Stomach (tissue), 4 donors: ENCODE data around the gene CBX7.

Experiments used
- EP300 ChIP-seq: sonication (generic); formaldehyde crosslinking; IDR thresholded peaks from one replicate; pipeline ENCODE4 v1.6.1; 2017; ENCODE audit warnings: antibody characterized with exemption
- TF ChIP-seq, protein P1 (sequence below), 7 experiments: fragments of 450-650 bp in 4 of 7; fragments of 200-600 bp in 3 of 7; sonication (generic) in 3 of 7; IDR thresholded peaks; one replicate each; pipeline ENCODE4 v1.5.1; 2016 to 2019; ENCODE audit warnings: antibody characterized with exemption in 7 of 7, control low read depth in 2 of 7, mild to moderate bottlenecking in 1 of 7

DNA sequence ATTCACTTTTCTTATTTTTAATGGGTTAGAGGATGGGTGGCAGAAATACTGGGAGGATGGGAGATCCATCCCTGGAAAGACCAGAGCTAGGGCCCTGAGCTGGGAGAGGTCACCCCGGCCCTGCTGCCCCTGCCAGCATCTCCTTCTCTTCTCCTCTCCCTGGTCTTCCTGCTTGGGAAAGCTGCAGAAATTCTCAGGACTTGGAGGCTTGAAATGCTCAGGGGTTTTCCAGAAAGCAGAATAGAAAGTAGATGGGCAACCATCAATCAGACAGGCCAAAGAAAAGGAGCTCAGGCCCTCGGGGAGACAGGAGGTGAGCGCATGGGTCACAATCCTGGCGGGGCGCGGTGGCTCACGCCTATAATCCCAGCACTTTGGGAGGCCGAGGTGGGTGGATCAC lies 53.9 kb downstream of the CBX7 start:
- TF ChIP-seq, protein P1, sequence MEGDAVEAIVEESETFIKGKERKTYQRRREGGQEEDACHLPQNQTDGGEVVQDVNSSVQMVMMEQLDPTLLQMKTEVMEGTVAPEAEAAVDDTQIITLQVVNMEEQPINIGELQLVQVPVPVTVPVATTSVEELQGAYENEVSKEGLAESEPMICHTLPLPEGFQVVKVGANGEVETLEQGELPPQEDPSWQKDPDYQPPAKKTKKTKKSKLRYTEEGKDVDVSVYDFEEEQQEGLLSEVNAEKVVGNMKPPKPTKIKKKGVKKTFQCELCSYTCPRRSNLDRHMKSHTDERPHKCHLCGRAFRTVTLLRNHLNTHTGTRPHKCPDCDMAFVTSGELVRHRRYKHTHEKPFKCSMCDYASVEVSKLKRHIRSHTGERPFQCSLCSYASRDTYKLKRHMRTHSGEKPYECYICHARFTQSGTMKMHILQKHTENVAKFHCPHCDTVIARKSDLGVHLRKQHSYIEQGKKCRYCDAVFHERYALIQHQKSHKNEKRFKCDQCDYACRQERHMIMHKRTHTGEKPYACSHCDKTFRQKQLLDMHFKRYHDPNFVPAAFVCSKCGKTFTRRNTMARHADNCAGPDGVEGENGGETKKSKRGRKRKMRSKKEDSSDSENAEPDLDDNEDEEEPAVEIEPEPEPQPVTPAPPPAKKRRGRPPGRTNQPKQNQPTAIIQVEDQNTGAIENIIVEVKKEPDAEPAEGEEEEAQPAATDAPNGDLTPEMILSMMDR (IDR thresholded peaks at IDR 0.05) = no peak
- TF ChIP-seq EP300 = no peak
